H54 (cell line): ENCODE measurements around the gene SIRPB2.

ENCODE experiments used
- DNase-seq: peaks from one replicate; pipeline ENCODE4 v3.0.0; 2011; ENCODE audit warnings: low spot score, mixed read lengths; ENCODE audit not compliant: insufficient read length
- FAIRE-seq: peaks from 3 replicates; lab custom pipeline; 2011; peaks lifted over from hg19 to GRCh38; lab: Jason Lieb, UNC
- POLR2A ChIP-seq: IDR thresholded peaks from 2 replicates; pipeline ENCODE4 v1.6.1; 2011; ENCODE audit warnings: low read depth, mild to moderate bottlenecking, low read length

The SIRPB2 gene

GRCh38 chr20:1434571-1435336 is 56.5 kb downstream of the SIRPB2 start:
- TF ChIP-seq POLR2A = no peak
- DNase-seq (peak; percentile 51), FAIRE-seq (peak; percentile 84)

DNA sequence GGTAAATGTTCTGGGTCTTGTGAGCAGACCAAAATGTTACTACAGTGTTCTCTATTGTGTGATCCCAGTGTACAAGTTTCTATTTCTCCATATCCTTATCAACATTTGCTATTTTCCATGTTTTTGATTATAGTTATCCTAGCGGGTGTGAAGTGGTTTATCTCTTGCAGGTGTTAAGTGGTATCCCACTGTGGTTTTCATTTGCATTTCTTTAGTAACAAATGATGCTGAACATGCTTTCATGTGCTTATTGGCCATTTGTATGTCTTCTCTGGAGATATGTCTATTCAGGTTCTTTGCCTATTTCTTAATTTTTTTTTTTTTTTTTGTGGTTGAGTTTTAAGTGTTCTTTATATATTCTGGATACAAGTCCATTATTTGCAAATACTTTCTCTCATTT is 60.1 kb downstream of the SIRPB2 start:
- DNase-seq (no peak), FAIRE-seq (no peak)
- TF ChIP-seq POLR2A = no peak

DNA sequence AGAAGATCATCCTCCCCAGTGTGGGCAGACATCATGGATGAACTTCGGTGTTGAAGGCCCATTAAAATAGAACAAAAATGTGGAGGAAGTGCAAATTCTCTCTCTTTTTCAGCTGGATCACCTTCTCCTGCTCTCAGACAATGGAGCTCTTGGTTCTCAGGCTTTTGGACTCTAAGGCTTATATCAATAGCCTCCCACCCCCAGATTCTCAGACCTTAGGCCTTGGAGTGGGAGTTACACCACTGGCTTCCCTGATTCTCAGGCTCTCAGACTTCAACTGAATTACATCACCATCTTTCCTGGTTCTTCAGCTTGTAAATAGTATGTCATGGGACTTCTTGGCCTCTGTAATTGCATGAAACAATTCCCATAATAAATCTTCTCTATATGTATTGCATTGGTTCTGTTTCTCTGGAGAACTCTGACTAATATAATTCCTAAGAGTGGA is 61.2 kb downstream of the SIRPB2 start:
- no peak for TF ChIP-seq POLR2A
- FAIRE-seq = no peak
- DNase-seq = no peak

- FAIRE-seq = no peak
- no peak for TF ChIP-seq POLR2A
- no peak for DNase-seq
Observed at GRCh38 chr20:1429143-1429728, 62.0 kb downstream of the SIRPB2 start.

- FAIRE-seq (no peak), DNase-seq (no peak)
- TF ChIP-seq POLR2A = no peak
Observed at GRCh38 chr20:1427457-1428054, 63.7 kb downstream of the SIRPB2 start.

- no peak for TF ChIP-seq POLR2A
- FAIRE-seq = no peak
- no peak for DNase-seq
Observed at GRCh38 chr20:1426231-1426849, 64.9 kb downstream of the SIRPB2 start.
